H9 (cell line): ENCODE data around the gene ZC3H12C. TPM values are rescaled to one million over a fixed set of nuclear protein-coding genes. Genes with fewer than 3 reads are reported as not detected.

Source experiments
- DNase-seq: peaks from one replicate; pipeline ENCODE4 v3.0.0-alpha.2; 2017
- H2AFZ ChIP-seq: one replicate; pipeline ENCODE4 v1.6.1; 2013; ENCODE audit warnings: mild to moderate bottlenecking, low read length, control low read depth, moderate library complexity
- H2AK5ac ChIP-seq: 2 replicates; pipeline ENCODE4 v1.6.1; 2013; ENCODE audit warnings: low read length, control low read depth, mixed read lengths; ENCODE audit not compliant: insufficient read length
- H2BK120ac ChIP-seq: one replicate; pipeline ENCODE4 v1.6.1; 2013; ENCODE audit warnings: low read depth, mild to moderate bottlenecking, low read length, control low read depth, inconsistent platforms; ENCODE audit not compliant: poor library complexity, severe bottlenecking
- H2BK12ac ChIP-seq: 2 replicates; pipeline ENCODE4 v1.6.1; 2013; ENCODE audit warnings: low read length, control low read depth, mixed read lengths, low read depth; ENCODE audit not compliant: insufficient read length
- H2BK15ac ChIP-seq: 2 replicates; pipeline ENCODE4 v1.6.1; 2013; ENCODE audit warnings: low read depth, low read length, control low read depth
- H2BK20ac ChIP-seq: one replicate; pipeline ENCODE4 v1.6.1; 2013; ENCODE audit warnings: low read depth, mild to moderate bottlenecking, low read length, control low read depth, inconsistent platforms; ENCODE audit not compliant: poor library complexity, severe bottlenecking
- H2BK5ac ChIP-seq: 2 replicates; pipeline ENCODE4 v1.6.1; 2013; ENCODE audit warnings: low read length, control low read depth, mixed read lengths; ENCODE audit not compliant: insufficient read length
- H3K14ac ChIP-seq: 2 replicates; pipeline ENCODE4 v1.6.1; 2013; ENCODE audit warnings: low read length, control low read depth; ENCODE audit not compliant: insufficient read depth
- H3K18ac ChIP-seq: 2 replicates; pipeline ENCODE4 v1.6.1; 2013; ENCODE audit warnings: low read depth, mild to moderate bottlenecking, mixed read lengths, low read length, control low read depth; ENCODE audit not compliant: insufficient read length
- H3K23ac ChIP-seq: 2 replicates; pipeline ENCODE4 v1.6.1; 2013; ENCODE audit warnings: low read length, control low read depth, mixed read lengths, low read depth; ENCODE audit not compliant: insufficient read length
- H3K23me2 ChIP-seq: 2 replicates; pipeline ENCODE4 v1.6.1; 2013; ENCODE audit warnings: low read depth, mild to moderate bottlenecking, mixed read lengths, low read length, control low read depth; ENCODE audit not compliant: insufficient read length, poor library complexity, severe bottlenecking
- H3K27ac ChIP-seq: 2 replicates; pipeline ENCODE4 v1.5.1; 2013; ENCODE audit warnings: low read length, control low read depth, mixed read lengths, low read depth; ENCODE audit not compliant: insufficient read length
- H3K27me3 ChIP-seq: 2 replicates; pipeline ENCODE4 v1.6.1; 2013; ENCODE audit warnings: low read length, control low read depth, inconsistent platforms; ENCODE audit not compliant: insufficient read depth
- H3K4ac ChIP-seq: 2 replicates; pipeline ENCODE4 v1.6.1; 2013; ENCODE audit warnings: low read depth, mild to moderate bottlenecking, control low read depth, inconsistent platforms, low read length, moderate library complexity
- H3K4me1 ChIP-seq: 2 replicates; pipeline ENCODE4 v1.6.1; 2013; ENCODE audit warnings: low read length, control low read depth, inconsistent platforms; ENCODE audit not compliant: insufficient read depth
- H3K4me2 ChIP-seq: 2 replicates; pipeline ENCODE4 v1.6.1; 2013; ENCODE audit warnings: low read length, control low read depth, mixed read lengths; ENCODE audit not compliant: insufficient read length, insufficient read depth
- H3K56ac ChIP-seq: 2 replicates; pipeline ENCODE4 v1.6.1; 2013; ENCODE audit warnings: low read depth, mild to moderate bottlenecking, mixed read lengths, low read length, control low read depth; ENCODE audit not compliant: insufficient read length
- H3K79me1 ChIP-seq: 2 replicates; pipeline ENCODE4 v1.6.1; 2013; ENCODE audit warnings: low read depth, mild to moderate bottlenecking, moderate library complexity, low read length, control low read depth, inconsistent platforms; ENCODE audit not compliant: insufficient read depth, poor library complexity, severe bottlenecking
- H3K79me2 ChIP-seq: 2 replicates; pipeline ENCODE4 v1.6.1; 2013; ENCODE audit warnings: low read length, control low read depth, inconsistent platforms; ENCODE audit not compliant: insufficient read depth
- H3K9ac ChIP-seq: 2 replicates; pipeline ENCODE4 v1.6.1; 2013; ENCODE audit warnings: low read length, control low read depth, mixed read lengths; ENCODE audit not compliant: insufficient read length; ENCODE audit errors: extremely low read depth
- H3K9me3 ChIP-seq: one replicate; pipeline ENCODE4 v1.6.1; 2013; ENCODE audit warnings: low read depth, low read length, inconsistent platforms; ENCODE audit not compliant: control insufficient read depth
- H3T11ph ChIP-seq: one replicate; pipeline ENCODE4 v1.6.1; 2013; ENCODE audit warnings: mild to moderate bottlenecking, low read length, control low read depth, inconsistent platforms
- H4K20me1 ChIP-seq: one replicate; pipeline ENCODE4 v1.6.1; 2013; ENCODE audit not compliant: control insufficient read depth, insufficient read length, insufficient read depth
- H4K5ac ChIP-seq: 2 replicates; pipeline ENCODE4 v1.6.1; 2013; ENCODE audit warnings: low read depth, mild to moderate bottlenecking, mixed read lengths, low read length, control low read depth; ENCODE audit not compliant: insufficient read length
- H4K8ac ChIP-seq: replicated peaks from 2 replicates; pipeline ENCODE4 v1.6.1; 2013; ENCODE audit warnings: low read length, control low read depth, mixed read lengths, low read depth; ENCODE audit not compliant: insufficient read length
- H4K91ac ChIP-seq: 2 replicates; pipeline ENCODE4 v1.6.1; 2013; ENCODE audit warnings: low read depth, mild to moderate bottlenecking, moderate library complexity, mixed read lengths, low read length, control low read depth; ENCODE audit not compliant: insufficient read length
- H3K27ac Mint-ChIP-seq, 3 experiments: 2 replicates in 2 of 3; 3 replicates in 1 of 3; pipeline ENCODE4 v1.8.0; 2020 to 2021; ENCODE audit warnings: mixed read lengths in 3 of 3, mild to moderate bottlenecking in 1 of 3, moderate library complexity in 1 of 3
- H3K27me3 Mint-ChIP-seq: 2 replicates; pipeline ENCODE4 v1.8.0; 2021; ENCODE audit warnings: low read depth, mild to moderate bottlenecking, moderate library complexity, mixed read lengths
- H3K36me3 Mint-ChIP-seq, 3 experiments: 2 replicates in 2 of 3; 3 replicates in 1 of 3; pipeline ENCODE4 v1.8.0; 2020 to 2021; ENCODE audit warnings: low read depth in 3 of 3, mixed read lengths in 3 of 3; ENCODE audit not compliant: insufficient read depth in 1 of 3
- H3K4me1 Mint-ChIP-seq, 2 experiments: 2 replicates each; pipeline ENCODE4 v1.8.0; 2020; ENCODE audit warnings: mixed read lengths in 2 of 2
- H3K4me3 Mint-ChIP-seq, 2 experiments: 2 replicates in 1 of 2; 3 replicates in 1 of 2; pipeline ENCODE4 v1.8.0; 2020 to 2021; ENCODE audit warnings: mild to moderate bottlenecking in 2 of 2, mixed read lengths in 2 of 2, moderate library complexity in 1 of 2
- H3K9me3 Mint-ChIP-seq, 2 experiments: 2 replicates in 1 of 2; 3 replicates in 1 of 2; pipeline ENCODE4 v1.8.0; 2020; ENCODE audit warnings: mild to moderate bottlenecking in 2 of 2, mixed read lengths in 2 of 2, moderate library complexity in 1 of 2
- CTCF ChIP-seq: fragments of 200-600 bp; sonication (generic); conservative IDR thresholded peaks from 3 replicates; pipeline ENCODE4 v1.8.0; 2021; ENCODE audit warnings: antibody characterized with exemption, mild to moderate bottlenecking
- total RNA-seq: library from RNA; stranded (reverse); gene quantifications from 2 replicates; pipeline ENCODE4 v1.2.1, GENCODE V29; 2021

ZC3H12C gene
- total RNA-seq, 1 experiment from 2014 or later: 4.8 TPM

GRCh38 chr11:110113505-110113904 is 20.3 kb downstream of the ZC3H12C start:
- Histone ChIP-seq H3K56ac (no peak overlapping the region), H2BK15ac (no peak overlapping the region), H3K9me3 (no peaks in the 10 kb centered on the region), H3K27me3 (no peaks in the 10 kb centered on the region), H3K4me2 (no peak overlapping the region), H4K5ac (no peak overlapping the region), H4K20me1 (no peaks in the 10 kb centered on the region), H3K9ac (no peak overlapping the region), H2AFZ (no peak overlapping the region), H3T11ph (no peak overlapping the region), H3K4ac (no peak overlapping the region), H3K18ac (no peak overlapping the region), H3K4me1 (no peaks in the 10 kb centered on the region), H2BK12ac (no peak overlapping the region), H3K23ac (no peak overlapping the region), H3K79me2 (no peaks in the 10 kb centered on the region), H3K14ac (no peak overlapping the region), H2BK20ac (no peak overlapping the region), H3K27ac (no peak overlapping the region), H3K79me1 (no peaks in the 10 kb centered on the region), H2BK5ac (no peak overlapping the region), H4K8ac (no peak overlapping the region), H3K23me2 (no peaks in the 10 kb centered on the region), H4K91ac (no peak overlapping the region), H2AK5ac (no peak overlapping the region), H2BK120ac (no peak overlapping the region)
- no peaks in the 10 kb centered on the region for H3K27me3 Mint-ChIP-seq
- H3K27ac Mint-ChIP-seq: no peak overlapping the region
- no peaks in the 10 kb centered on the region for H3K9me3 Mint-ChIP-seq
- 0 out of 4 replicates have a peak, but pooled peaks cover 2 to 3% of the 10 kb centered on the region in 2 experiments for H3K4me1 Mint-ChIP-seq
- TF ChIP-seq CTCF: no peak
- H3K36me3 Mint-ChIP-seq: peaks cover 0 to 5% (median 0%) of the 10 kb centered on the region in 3 experiments; a peak in 1 of 7 replicates
- no peak overlapping the region for H3K4me3 Mint-ChIP-seq
- DNase-seq: no peak
